PFSK-1 (cell line): ENCODE data around the gene GOLGA6C.

Experiments used
- FOXP2 ChIP-seq: optimal IDR thresholded peaks from 2 replicates; pipeline ENCODE3; 2011; ENCODE audit warnings: borderline replicate concordance, control low read depth, inconsistent platforms; ENCODE audit not compliant: insufficient read depth; ENCODE audit errors: extremely low read length, extremely low read depth
- POLR2AphosphoS5 ChIP-seq: IDR thresholded peaks from 2 replicates; pipeline ENCODE4 v1.6.1; 2012; ENCODE audit warnings: low read depth, mild to moderate bottlenecking, control low read depth, low read length, moderate library complexity
- SIN3A ChIP-seq: IDR thresholded peaks from 2 replicates; pipeline ENCODE4 v1.6.1; 2012; ENCODE audit warnings: mild to moderate bottlenecking, low read length, moderate library complexity, borderline replicate concordance; ENCODE audit not compliant: insufficient read depth
- TAF1 ChIP-seq: IDR thresholded peaks from 2 replicates; pipeline ENCODE4 v1.6.1; 2012; ENCODE audit warnings: low read length, control low read depth, borderline replicate concordance; ENCODE audit not compliant: insufficient read depth
- TF ChIP-seq, protein P1 (sequence below), 2 experiments: IDR thresholded peaks; 2 replicates each; pipeline versions ENCODE4 v1.6.1 to v1.8.0; 2011 to 2012; ENCODE audit warnings: low read depth in 2 of 2, low read length in 2 of 2, control low read depth in 1 of 2, inconsistent platforms in 1 of 2, mild to moderate bottlenecking in 1 of 2, moderate library complexity in 1 of 2; ENCODE audit not compliant: insufficient read depth in 1 of 2

GOLGA6C gene

DNA sequence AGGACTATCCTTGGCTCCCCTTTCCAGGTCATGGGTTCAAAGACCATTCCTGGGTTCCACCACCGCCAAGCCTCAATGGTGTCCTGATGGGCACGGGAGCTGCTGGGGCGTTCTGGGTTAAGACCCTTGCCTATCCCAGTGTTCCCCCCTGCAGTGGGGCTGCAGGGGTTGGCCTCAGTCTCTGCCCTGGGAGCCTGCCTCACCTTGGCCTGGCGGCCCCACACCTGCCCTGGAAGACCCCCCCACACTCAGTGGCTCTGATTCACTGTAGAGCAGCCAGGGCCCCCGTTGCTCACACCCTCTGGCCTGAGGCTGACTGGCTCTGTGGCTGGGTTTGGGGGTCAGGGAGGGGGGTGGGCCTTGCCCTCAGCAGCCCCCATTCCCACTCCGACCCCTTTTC lies 34.4 kb upstream of the GOLGA6C start:
- TF ChIP-seq, protein P1, sequence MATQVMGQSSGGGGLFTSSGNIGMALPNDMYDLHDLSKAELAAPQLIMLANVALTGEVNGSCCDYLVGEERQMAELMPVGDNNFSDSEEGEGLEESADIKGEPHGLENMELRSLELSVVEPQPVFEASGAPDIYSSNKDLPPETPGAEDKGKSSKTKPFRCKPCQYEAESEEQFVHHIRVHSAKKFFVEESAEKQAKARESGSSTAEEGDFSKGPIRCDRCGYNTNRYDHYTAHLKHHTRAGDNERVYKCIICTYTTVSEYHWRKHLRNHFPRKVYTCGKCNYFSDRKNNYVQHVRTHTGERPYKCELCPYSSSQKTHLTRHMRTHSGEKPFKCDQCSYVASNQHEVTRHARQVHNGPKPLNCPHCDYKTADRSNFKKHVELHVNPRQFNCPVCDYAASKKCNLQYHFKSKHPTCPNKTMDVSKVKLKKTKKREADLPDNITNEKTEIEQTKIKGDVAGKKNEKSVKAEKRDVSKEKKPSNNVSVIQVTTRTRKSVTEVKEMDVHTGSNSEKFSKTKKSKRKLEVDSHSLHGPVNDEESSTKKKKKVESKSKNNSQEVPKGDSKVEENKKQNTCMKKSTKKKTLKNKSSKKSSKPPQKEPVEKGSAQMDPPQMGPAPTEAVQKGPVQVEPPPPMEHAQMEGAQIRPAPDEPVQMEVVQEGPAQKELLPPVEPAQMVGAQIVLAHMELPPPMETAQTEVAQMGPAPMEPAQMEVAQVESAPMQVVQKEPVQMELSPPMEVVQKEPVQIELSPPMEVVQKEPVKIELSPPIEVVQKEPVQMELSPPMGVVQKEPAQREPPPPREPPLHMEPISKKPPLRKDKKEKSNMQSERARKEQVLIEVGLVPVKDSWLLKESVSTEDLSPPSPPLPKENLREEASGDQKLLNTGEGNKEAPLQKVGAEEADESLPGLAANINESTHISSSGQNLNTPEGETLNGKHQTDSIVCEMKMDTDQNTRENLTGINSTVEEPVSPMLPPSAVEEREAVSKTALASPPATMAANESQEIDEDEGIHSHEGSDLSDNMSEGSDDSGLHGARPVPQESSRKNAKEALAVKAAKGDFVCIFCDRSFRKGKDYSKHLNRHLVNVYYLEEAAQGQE (IDR thresholded peaks at IDR 0.05; ENCODE audit: insufficient read depth in 1 of 2, low read depth in 2 of 2, low read length in 2 of 2), result no peak
- TF ChIP-seq TAF1 (no peak), POLR2AphosphoS5 (no peak), FOXP2 (no peak), SIN3A (no peak)

DNA sequence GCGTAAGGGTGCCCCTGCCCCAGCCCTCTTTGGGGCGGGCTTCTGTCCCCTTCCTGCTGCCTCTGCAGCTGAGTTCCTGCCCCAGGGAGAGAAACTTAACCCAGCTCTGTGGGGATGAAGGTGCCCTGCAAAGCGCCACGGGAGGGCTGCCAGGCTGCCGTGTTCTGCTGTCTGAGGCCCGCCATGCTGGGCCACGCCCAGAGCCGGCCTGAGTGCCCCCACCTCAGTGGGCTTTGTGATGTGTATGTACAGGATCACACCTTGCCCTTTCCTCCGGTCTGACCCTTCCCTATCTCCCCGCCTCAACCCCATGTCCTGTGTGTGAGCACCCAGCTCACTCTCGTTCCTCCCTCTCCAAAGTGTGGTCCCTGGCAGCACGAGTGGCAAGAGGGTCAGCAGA lies 33.9 kb upstream of the GOLGA6C start:
- no peak for TF ChIP-seq FOXP2
- no peak for TF ChIP-seq TAF1
- TF ChIP-seq SIN3A, result no peak
- TF ChIP-seq, protein P1 (IDR thresholded peaks at IDR 0.05; ENCODE audit: insufficient read depth in 1 of 2, low read depth in 2 of 2, low read length in 2 of 2), result no peak
- TF ChIP-seq POLR2AphosphoS5, result no peak

DNA sequence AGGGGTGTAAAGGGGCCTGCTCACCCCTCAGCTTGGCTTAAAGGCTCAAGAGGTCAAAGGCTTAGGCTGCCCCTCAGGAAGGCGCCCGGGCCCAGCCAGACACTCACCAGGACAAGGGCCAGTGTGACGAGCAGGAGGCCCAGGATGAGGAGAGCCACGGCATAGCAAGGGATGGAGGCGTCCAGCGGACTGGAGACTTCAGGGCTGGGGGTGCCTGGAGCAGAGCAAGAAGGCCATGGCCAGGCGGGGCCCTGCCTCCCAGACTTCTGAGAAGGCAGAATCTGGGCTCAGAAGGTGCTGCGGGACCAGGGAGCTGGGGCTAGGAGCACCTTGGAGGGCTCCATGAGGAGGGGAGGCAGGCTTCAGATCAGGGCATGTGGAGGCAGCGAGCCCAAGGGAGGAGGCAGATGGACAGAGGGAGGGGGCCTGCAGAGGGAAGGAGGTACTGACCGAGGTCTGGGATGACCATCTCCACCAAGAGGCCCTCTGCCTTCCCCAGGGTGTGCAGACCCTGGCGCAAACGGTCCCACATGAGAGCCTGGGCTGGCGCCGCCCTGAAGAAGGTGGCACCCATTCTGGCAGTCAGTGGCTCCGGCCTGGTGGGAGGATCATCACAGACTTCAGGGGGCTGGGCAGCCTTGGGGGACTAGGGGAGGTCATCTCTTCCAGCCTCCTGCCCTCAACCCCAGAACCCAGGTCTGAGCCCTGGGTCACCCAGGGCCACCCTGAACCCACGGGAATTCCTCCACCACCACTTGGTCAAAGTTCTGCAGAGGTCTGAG lies 32.0 kb upstream of the GOLGA6C start:
- TF ChIP-seq POLR2AphosphoS5 (no peak), SIN3A (no peak), FOXP2 (no peak), TAF1 (no peak)
- TF ChIP-seq, protein P1 (IDR thresholded peaks at IDR 0.05; ENCODE audit: insufficient read depth in 1 of 2, low read depth in 2 of 2, low read length in 2 of 2), result no peak

DNA sequence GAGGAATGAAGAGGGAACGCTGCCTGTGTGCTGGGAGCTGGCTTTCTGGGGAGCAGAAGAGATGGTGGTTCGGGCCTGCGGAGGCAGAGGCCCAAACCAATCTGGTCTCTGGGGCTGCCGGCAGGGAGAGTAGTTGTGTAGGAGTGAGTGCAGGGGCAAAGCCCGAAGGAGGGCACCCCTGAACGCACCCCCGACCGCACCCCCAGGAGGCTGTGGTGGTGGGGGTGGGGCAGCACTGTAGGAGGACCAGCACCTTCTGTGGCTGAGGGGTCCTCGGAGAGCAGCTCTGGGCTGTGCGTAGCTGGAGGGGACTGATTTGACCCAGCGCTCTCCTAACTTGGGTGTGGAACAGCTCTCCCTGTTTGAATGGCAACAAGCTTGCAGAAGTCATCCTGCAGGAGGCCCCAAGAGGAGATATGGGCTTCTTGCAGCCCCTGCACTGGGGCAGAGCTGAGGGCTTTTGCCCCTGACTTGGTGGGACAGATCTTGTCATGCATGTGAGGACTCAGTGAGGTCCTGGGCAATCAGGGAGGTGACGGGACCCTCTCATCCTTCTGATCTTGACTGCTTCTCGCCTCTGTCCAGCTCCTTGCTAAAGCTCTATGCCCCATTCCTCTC lies 30.4 kb upstream of the GOLGA6C start:
- no peak for TF ChIP-seq POLR2AphosphoS5
- TF ChIP-seq, protein P1 (IDR thresholded peaks at IDR 0.05; ENCODE audit: insufficient read depth in 1 of 2, low read depth in 2 of 2, low read length in 2 of 2), result no peak
- no peak for TF ChIP-seq FOXP2
- no peak for TF ChIP-seq SIN3A
- no peak for TF ChIP-seq TAF1
